IMR-90 (cell line): ENCODE data around the gene PCYT2.

Experiments
- CTCF ChIP-seq: conservative IDR thresholded peaks from 2 replicates; pipeline ENCODE4 v1.5.1; 2012; ENCODE audit warnings: mild to moderate bottlenecking, low read depth, low read length, improper control_type of control experiment
- POLR2A ChIP-seq: IDR thresholded peaks from 2 replicates; pipeline ENCODE4 v1.6.1; 2012; ENCODE audit warnings: mild to moderate bottlenecking, low read depth, low read length

GRCh38 chr17:81927152-81927652, 16.0 kb upstream of the PCYT2 start:
- TF ChIP-seq POLR2A (no peak), CTCF (no peak)
